Measurements from ENCODE around the gene KEAP1. TPM values are rescaled to one million over a fixed set of nuclear protein-coding genes. Genes with fewer than 3 reads are reported as not detected.

Gene KEAP1
- total and polyA plus RNA-seq, 10 of the 15 experiments (the other 5 are each of a cell fraction or from before 2014, with no cell fraction given), result 1.4 to 87.7 (median 48.6) TPM

DNA sequence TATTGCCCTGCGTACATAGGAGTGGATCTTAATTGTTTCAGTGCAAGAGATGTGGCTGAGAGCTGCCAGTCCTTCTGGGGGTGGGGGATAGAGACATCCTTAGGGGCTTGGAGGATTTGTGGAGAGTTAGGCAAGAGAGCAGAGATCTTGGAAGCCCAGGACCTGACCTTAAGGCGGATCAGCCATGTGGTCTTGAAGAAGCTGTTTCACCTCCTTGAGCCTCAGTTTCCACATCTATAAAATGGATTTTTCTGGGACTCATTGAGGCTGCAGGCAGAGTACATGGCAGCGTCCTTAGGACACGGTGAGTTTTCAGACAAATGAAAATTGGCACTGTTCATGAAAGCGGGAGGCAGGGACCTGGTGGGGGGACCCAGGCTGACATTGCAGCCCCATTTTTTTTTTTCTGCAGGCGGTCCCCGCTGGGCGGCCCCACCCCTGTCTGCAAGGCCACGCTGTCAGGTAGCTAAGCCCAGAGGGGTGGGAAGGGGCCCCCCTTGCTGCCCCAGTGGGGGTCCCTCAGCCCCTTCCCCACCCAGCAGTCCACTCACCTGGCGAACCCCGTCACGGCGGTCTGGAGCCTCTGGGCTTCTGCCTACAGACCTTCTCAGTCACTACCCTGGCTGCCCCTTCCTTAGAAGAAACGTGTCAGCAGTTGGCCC lies 52.8 kb downstream of the KEAP1 start (continued):
- TF ChIP-seq, protein P1, sequence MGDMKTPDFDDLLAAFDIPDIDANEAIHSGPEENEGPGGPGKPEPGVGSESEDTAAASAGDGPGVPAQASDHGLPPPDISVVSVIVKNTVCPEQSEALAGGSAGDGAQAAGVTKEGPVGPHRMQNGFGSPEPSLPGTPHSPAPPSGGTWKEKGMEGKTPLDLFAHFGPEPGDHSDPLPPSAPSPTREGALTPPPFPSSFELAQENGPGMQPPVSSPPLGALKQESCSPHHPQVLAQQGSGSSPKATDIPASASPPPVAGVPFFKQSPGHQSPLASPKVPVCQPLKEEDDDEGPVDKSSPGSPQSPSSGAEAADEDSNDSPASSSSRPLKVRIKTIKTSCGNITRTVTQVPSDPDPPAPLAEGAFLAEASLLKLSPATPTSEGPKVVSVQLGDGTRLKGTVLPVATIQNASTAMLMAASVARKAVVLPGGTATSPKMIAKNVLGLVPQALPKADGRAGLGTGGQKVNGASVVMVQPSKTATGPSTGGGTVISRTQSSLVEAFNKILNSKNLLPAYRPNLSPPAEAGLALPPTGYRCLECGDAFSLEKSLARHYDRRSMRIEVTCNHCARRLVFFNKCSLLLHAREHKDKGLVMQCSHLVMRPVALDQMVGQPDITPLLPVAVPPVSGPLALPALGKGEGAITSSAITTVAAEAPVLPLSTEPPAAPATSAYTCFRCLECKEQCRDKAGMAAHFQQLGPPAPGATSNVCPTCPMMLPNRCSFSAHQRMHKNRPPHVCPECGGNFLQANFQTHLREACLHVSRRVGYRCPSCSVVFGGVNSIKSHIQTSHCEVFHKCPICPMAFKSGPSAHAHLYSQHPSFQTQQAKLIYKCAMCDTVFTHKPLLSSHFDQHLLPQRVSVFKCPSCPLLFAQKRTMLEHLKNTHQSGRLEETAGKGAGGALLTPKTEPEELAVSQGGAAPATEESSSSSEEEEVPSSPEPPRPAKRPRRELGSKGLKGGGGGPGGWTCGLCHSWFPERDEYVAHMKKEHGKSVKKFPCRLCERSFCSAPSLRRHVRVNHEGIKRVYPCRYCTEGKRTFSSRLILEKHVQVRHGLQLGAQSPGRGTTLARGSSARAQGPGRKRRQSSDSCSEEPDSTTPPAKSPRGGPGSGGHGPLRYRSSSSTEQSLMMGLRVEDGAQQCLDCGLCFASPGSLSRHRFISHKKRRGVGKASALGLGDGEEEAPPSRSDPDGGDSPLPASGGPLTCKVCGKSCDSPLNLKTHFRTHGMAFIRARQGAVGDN (IDR thresholded peaks at IDR 0.05), result no peak
- TF ChIP-seq YBX1 (IDR thresholded peaks at IDR 0.05), result no peak

DNA sequence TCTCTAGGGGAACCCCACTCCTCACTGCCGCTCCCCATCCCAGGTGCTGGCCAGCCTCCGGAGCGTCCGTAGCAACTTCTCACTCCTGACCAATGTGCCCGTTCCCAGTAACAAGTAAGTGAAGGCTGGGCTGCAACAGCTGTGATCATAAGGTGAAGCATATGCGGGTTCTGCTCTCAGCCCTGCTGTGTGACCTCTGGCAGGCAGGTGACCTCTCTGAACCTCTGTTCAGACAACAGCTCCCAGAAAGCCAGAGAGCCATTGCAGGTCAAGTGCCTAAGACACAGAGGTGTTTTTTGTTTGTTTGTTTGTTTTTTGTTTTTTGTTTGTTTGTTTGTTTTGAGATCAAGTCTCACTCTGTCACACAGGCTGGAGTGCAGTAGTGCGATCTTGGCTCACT lies 54.1 kb downstream of the KEAP1 start:
- no peaks in the 10 kb centered on the region for H3K4me1 ChIP-seq (ENCODE audit: control insufficient read depth, insufficient read depth, low read length)
- no peaks in the 10 kb centered on the region for H4K20me1 ChIP-seq (ENCODE audit: control insufficient read depth, insufficient read depth)
- ChIA-PET POLR2A (no interaction called here), CTCF (no interaction called here), RAD21 (ENCODE audit: unreplicated experiment) (no interaction called here), SMC1A (ENCODE audit: uncharacterized antibody, unreplicated experiment) (no interaction called here)
- H3K27ac ChIP-seq (ENCODE audit: control insufficient read depth, insufficient read depth), result no peak overlapping the region
- intact Hi-C loops (cut with micrococcal nuclease; ENCODE audit: unreplicated experiment), result no loop called here
- ATAC-seq (no peak), DNase-seq (ENCODE audit: low read depth, low spot score) (no peak), FAIRE-seq (no peak)
- H3K79me2 ChIP-seq (ENCODE audit: control insufficient read depth, insufficient read depth, low read length), result no peaks in the 10 kb centered on the region
- H2AFZ ChIP-seq (ENCODE audit: control insufficient read depth, low read depth, low read length), result no peak overlapping the region
- no peak overlapping the region for H3K4me3 ChIP-seq
- H3K36me3 ChIP-seq (ENCODE audit: control insufficient read depth in 2 of 2, insufficient read depth in 2 of 2, low read length in 1 of 2), result peaks cover 0 to 2% of the 10 kb centered on the region in 2 experiments; a peak in 3 of 4 replicates
- WGBS (ENCODE audit: insufficient coverage, insufficient replicate concordance, low lambda C conversion rate, missing lambda C conversion rate), result 82% methylated on average over 7 of the region's 7 CpGs
- H3K9me3 ChIP-seq (replicated peaks; ENCODE audit: control insufficient read depth, insufficient read depth, low read length), result no peaks in the 10 kb centered on the region
- H3K4me2 ChIP-seq (ENCODE audit: control insufficient read depth, insufficient read depth), result no peak overlapping the region
- H3K27me3 ChIP-seq (replicated peaks in 1 of 2; ENCODE audit: control insufficient read depth in 2 of 2, insufficient read depth in 2 of 2, low read length in 1 of 2), result no peaks in the 10 kb centered on the region
- in situ Hi-C loops (cut with MboI), result no loop called here
- no peak overlapping the region for H3K9ac ChIP-seq (ENCODE audit: control insufficient read depth, insufficient read depth, low read length)
- BruUV-seq (replicated peaks), result no TSS peak
- TF ChIP-seq YY1 (IDR thresholded peaks at IDR 0.05; ENCODE audit: low read depth, low read length), result no peak
- TF ChIP-seq, protein P2, sequence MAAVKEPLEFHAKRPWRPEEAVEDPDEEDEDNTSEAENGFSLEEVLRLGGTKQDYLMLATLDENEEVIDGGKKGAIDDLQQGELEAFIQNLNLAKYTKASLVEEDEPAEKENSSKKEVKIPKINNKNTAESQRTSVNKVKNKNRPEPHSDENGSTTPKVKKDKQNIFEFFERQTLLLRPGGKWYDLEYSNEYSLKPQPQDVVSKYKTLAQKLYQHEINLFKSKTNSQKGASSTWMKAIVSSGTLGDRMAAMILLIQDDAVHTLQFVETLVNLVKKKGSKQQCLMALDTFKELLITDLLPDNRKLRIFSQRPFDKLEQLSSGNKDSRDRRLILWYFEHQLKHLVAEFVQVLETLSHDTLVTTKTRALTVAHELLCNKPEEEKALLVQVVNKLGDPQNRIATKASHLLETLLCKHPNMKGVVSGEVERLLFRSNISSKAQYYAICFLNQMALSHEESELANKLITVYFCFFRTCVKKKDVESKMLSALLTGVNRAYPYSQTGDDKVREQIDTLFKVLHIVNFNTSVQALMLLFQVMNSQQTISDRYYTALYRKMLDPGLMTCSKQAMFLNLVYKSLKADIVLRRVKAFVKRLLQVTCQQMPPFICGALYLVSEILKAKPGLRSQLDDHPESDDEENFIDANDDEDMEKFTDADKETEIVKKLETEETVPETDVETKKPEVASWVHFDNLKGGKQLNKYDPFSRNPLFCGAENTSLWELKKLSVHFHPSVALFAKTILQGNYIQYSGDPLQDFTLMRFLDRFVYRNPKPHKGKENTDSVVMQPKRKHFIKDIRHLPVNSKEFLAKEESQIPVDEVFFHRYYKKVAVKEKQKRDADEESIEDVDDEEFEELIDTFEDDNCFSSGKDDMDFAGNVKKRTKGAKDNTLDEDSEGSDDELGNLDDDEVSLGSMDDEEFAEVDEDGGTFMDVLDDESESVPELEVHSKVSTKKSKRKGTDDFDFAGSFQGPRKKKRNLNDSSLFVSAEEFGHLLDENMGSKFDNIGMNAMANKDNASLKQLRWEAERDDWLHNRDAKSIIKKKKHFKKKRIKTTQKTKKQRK (IDR thresholded peaks at IDR 0.05; ENCODE audit: low read depth, low read length), result no peak
- TF ChIP-seq RAD51 (IDR thresholded peaks at IDR 0.05), result no peak
- TF ChIP-seq ZNF274 (IDR thresholded peaks at IDR 0.05; ENCODE audit: insufficient read depth, insufficient read length), result no peak
- no peak for TF ChIP-seq TARDBP (IDR thresholded peaks at IDR 0.05; ENCODE audit: borderline replicate concordance)
- no peak for TF ChIP-seq IKZF2 (IDR thresholded peaks at IDR 0.05)
- no peak for TF ChIP-seq NKRF (conservative IDR thresholded peaks at IDR 0.05)
- no peak for TF ChIP-seq BCL11A (IDR thresholded peaks at IDR 0.05; ENCODE audit: low read depth, low read length)

Measured in GM12878 (cell line).